Activated CD4-positive, CD25-positive, alpha-beta regulatory T cell (primary cell): ENCODE data around the gene RGS1.

Experiments used
- DNase-seq, 4 experiments: peaks; one replicate each; lab custom pipeline; 2025; lab: John Stamatoyannopoulos, UW

Gene RGS1

GRCh38 chr1:192575499-192576189 is at the start of gene RGS1:
Gene RGS1 (plus strand): TSS chr1:192575773. CDS start chr1:192575793, 20 bp downstream.
- peak; percentile 25 to 47 (median 38) for DNase-seq

GRCh38 chr1:192527111-192527795 is 48.3 kb upstream of the RGS1 start:
- no peak for DNase-seq

GRCh38 chr1:192527950-192528349 is 47.6 kb upstream of the RGS1 start:
- DNase-seq, result no peak

- no peak for DNase-seq
Observed at GRCh38 chr1:192529031-192529755, 46.4 kb upstream of the RGS1 start.

GRCh38 chr1:192529811-192530210 is 45.8 kb upstream of the RGS1 start:
- DNase-seq, result no peak

GRCh38 chr1:192530254-192530653 is 45.3 kb upstream of the RGS1 start:
- DNase-seq, result no peak

GRCh38 chr1:192531037-192531703 is 44.4 kb upstream of the RGS1 start:
- peak in 1 of 4 experiments; percentile 9 for DNase-seq

GRCh38 chr1:192534666-192535065 is 40.9 kb upstream of the RGS1 start:
- DNase-seq, result no peak

GRCh38 chr1:192535916-192536664 is 39.5 kb upstream of the RGS1 start:
- no peak for DNase-seq

- DNase-seq, result peak in 1 of 4 experiments; percentile 12
Observed at GRCh38 chr1:192538407-192539296, 36.9 kb upstream of the RGS1 start.

GRCh38 chr1:192539297-192540092 is 36.1 kb upstream of the RGS1 start:
- no peak for DNase-seq

GRCh38 chr1:192543445-192543844 is 32.1 kb upstream of the RGS1 start:
- no peak for DNase-seq

GRCh38 chr1:192545896-192546521 is 29.6 kb upstream of the RGS1 start:
- no peak for DNase-seq

- no peak for DNase-seq
Observed at GRCh38 chr1:192546596-192547190, 28.9 kb upstream of the RGS1 start.

GRCh38 chr1:192547501-192547900 is 28.1 kb upstream of the RGS1 start:
- no peak for DNase-seq

GRCh38 chr1:192549937-192550336 is 25.6 kb upstream of the RGS1 start:
- no peak for DNase-seq

- no peak for DNase-seq
Observed at GRCh38 chr1:192550922-192551534, 24.5 kb upstream of the RGS1 start.

GRCh38 chr1:192552760-192553191 is 22.8 kb upstream of the RGS1 start:
- DNase-seq, result no peak
